Smooth muscle cell (in vitro differentiated cells): ENCODE measurements around the gene PRUNE1. TPM values are rescaled to one million over a fixed set of nuclear protein-coding genes. Genes with fewer than 3 reads are reported as not detected.

ENCODE experiments used
- DNase-seq: peaks from one replicate; lab custom pipeline; 2025; ENCODE audit not compliant: unreplicated experiment; lab: John Stamatoyannopoulos, UW
- H2AFZ ChIP-seq: fragments of 200-600 bp; sonication (generic); 2 replicates; pipeline ENCODE4 v1.6.0; 2016; ENCODE audit warnings: antibody characterized with exemption, low read depth, mild to moderate bottlenecking
- H3F3A ChIP-seq: fragments of 200-600 bp; sonication (generic); 2 replicates; pipeline ENCODE4 v1.6.0; 2017; ENCODE audit warnings: antibody characterized with exemption, low read depth
- H3K27ac ChIP-seq: fragments of 200-600 bp; sonication (generic); 2 replicates; pipeline ENCODE4 v1.5.1; 2016; ENCODE audit warnings: low read depth, mild to moderate bottlenecking
- H3K27me3 ChIP-seq: fragments of 200-600 bp; sonication (generic); 2 replicates; pipeline ENCODE4 v1.6.1; 2016; ENCODE audit warnings: low read depth, mild to moderate bottlenecking
- H3K36me3 ChIP-seq: fragments of 200-600 bp; sonication (generic); 2 replicates; pipeline ENCODE4 v1.5.1; 2016; ENCODE audit warnings: low read depth
- H3K4me1 ChIP-seq: fragments of 200-600 bp; sonication (generic); 2 replicates; pipeline ENCODE4 v1.5.1; 2016; ENCODE audit warnings: low read depth
- H3K4me2 ChIP-seq: fragments of 200-600 bp; sonication (generic); 2 replicates; pipeline ENCODE4 v1.6.0; 2016; ENCODE audit warnings: mild to moderate bottlenecking
- H3K4me3 ChIP-seq: fragments of 200-600 bp; sonication (generic); 2 replicates; pipeline ENCODE4 v1.5.1; 2016; ENCODE audit warnings: mild to moderate bottlenecking
- H3K79me2 ChIP-seq: fragments of 200-600 bp; sonication (generic); 2 replicates; pipeline ENCODE4 v1.6.0; 2016; ENCODE audit warnings: low read depth, mild to moderate bottlenecking
- H3K9ac ChIP-seq: fragments of 200-600 bp; sonication (generic); 2 replicates; pipeline ENCODE4 v1.6.0; 2016; ENCODE audit warnings: low read depth
- H3K9me3 ChIP-seq: fragments of 200-600 bp; sonication (generic); replicated peaks from 2 replicates; pipeline ENCODE4 v1.5.1; 2016; ENCODE audit warnings: low read depth
- H4K20me1 ChIP-seq: fragments of 200-600 bp; sonication (generic); 2 replicates; pipeline ENCODE4 v1.6.0; 2016; ENCODE audit warnings: low read depth
- WGBS: methylation state at CpG from one replicate; pipeline ENCODE4 v1.1.7; 2016; ENCODE audit warnings: low lambda C conversion rate; 5-methylcytosine and 5-hydroxymethylcytosine counted together
- polyA plus RNA-seq: library from polyadenylated mRNA; unstranded; fragments of >200 nt; fragmentation: Nextera tagmentation; extraction: Ambion mirVana; gene quantifications from 2 replicates; pipeline ENCODE4 v1.2.1, GENCODE V29; 2016
- total RNA-seq: library from RNA; depleted of rRNA; stranded (reverse); fragments of >200 nt; gene quantifications from 2 replicates; pipeline ENCODE4 v1.2.3, GENCODE V29; 2014
- TF ChIP-seq, protein P1 (sequence below): fragments of 200-600 bp; sonication (generic); IDR thresholded peaks from 2 replicates; pipeline ENCODE4 v1.5.1; 2017; ENCODE audit warnings: borderline replicate concordance, mild to moderate bottlenecking, antibody characterized with exemption; ENCODE audit not compliant: insufficient read depth, poor library complexity, severe bottlenecking

PRUNE1 gene
- total and polyA plus RNA-seq, 2 experiments from 2014 or later, result 15.2 to 19.5 TPM

DNA sequence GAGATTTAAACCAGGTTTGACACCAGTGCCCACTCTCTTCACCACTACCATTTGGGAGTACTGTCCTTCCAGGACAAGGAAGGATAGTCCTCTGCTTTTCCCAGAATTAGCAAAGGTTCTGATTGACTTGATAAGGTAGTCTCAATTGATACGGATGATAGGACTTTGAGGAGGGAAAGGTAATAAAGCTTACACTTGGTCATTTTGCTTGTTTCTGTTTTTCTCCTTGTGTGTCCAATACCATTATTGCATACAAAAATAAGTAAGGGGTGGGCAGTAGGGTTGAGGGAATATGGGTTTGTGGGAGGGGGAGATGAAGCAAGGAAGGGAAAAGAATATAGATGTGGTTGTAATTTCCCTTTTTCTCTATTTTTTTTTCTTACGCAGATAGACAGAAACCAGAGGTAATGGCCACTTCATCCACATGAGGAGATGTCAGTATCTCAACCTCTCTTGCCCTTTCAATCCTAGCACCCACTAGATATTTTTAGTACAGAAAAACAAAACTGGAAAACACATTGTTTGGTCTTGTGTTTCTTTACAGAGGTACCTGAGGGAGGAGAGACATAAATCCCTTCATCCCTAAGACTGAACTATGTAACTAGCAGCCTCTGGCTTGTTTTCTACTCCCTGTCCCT lies 41.9 kb downstream of the PRUNE1 start:
- Histone ChIP-seq H3K4me3 (no peak overlapping the region), H3K27ac (peak overlapping the region; percentile 32)

GRCh38 chr1:151051356-151052009 lies 43.2 kb downstream of the PRUNE1 start:
- no peak overlapping the region for H3K4me2 ChIP-seq
- peaks cover 9% of the 10 kb centered on the region for H3K36me3 ChIP-seq
- no peak overlapping the region for H3K4me3 ChIP-seq
- no peaks in the 10 kb centered on the region for H3K27me3 ChIP-seq
- peaks cover 23% of the 10 kb centered on the region for H3K79me2 ChIP-seq
- H3K9me3 ChIP-seq, result no peaks in the 10 kb centered on the region
- H3K9ac ChIP-seq, result no peak overlapping the region
- H3F3A ChIP-seq, result peaks cover 54% of the 10 kb centered on the region
- peaks cover 36% of the 10 kb centered on the region for H4K20me1 ChIP-seq
- no peaks in the 10 kb centered on the region for H3K4me1 ChIP-seq
- peak overlapping the region; percentile 32 for H3K27ac ChIP-seq
- no peak overlapping the region for H2AFZ ChIP-seq
- DNase-seq, result no peak
- TF ChIP-seq, protein P1, sequence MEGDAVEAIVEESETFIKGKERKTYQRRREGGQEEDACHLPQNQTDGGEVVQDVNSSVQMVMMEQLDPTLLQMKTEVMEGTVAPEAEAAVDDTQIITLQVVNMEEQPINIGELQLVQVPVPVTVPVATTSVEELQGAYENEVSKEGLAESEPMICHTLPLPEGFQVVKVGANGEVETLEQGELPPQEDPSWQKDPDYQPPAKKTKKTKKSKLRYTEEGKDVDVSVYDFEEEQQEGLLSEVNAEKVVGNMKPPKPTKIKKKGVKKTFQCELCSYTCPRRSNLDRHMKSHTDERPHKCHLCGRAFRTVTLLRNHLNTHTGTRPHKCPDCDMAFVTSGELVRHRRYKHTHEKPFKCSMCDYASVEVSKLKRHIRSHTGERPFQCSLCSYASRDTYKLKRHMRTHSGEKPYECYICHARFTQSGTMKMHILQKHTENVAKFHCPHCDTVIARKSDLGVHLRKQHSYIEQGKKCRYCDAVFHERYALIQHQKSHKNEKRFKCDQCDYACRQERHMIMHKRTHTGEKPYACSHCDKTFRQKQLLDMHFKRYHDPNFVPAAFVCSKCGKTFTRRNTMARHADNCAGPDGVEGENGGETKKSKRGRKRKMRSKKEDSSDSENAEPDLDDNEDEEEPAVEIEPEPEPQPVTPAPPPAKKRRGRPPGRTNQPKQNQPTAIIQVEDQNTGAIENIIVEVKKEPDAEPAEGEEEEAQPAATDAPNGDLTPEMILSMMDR, result no peak
- 85% methylated on average over 2 of the region's 2 CpGs for WGBS

More for the DNA sequence above, 41.9 kb downstream of the PRUNE1 start:
- Histone ChIP-seq H3K9ac (no peak overlapping the region), H3K9me3 (no peaks in the 10 kb centered on the region), H3K4me1 (no peaks in the 10 kb centered on the region), H3K36me3 (peaks cover 9% of the 10 kb centered on the region), H4K20me1 (peaks cover 23% of the 10 kb centered on the region), H3K27me3 (no peaks in the 10 kb centered on the region), H3F3A (peaks cover 48% of the 10 kb centered on the region), H3K79me2 (peaks cover 9% of the 10 kb centered on the region), H3K4me2 (no peak overlapping the region), H2AFZ (no peak overlapping the region)
- 86% methylated on average over 2 of the region's 2 CpGs for WGBS
- no peak for DNase-seq
- TF ChIP-seq, protein P1, result no peak

DNA sequence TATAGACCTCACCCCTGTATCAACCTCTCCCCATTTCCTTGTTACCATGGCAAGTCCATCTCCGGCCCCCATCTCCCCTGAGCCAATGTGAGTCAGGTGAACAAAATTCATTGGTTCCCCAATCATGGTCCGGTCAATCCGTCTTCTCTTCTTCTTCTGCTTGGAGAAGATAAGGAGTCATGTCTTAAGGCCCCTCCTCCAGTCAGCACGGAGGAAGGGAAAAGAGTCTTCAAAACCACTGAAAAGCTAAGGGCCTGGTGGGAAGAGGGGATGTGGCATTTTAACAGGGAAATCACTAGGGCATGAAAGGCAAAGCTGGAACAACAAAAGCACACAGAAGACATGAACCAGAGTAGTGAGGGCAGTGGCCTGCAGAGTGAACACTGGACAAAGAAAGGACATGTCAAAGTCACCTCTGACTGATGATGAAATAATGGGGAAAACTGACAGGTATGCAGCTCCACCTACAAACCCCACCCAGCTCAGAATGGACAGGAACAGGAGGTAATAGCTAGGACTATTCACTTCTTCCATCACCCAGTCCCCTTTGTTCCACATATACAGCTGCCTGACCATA lies 46.8 kb downstream of the PRUNE1 start:
- Histone ChIP-seq H3K4me3 (no peak overlapping the region), H3K4me1 (peaks cover 12% of the 10 kb centered on the region), H3K79me2 (peaks cover 58% of the 10 kb centered on the region), H3K4me2 (no peak overlapping the region), H2AFZ (no peak overlapping the region), H3K9me3 (no peaks in the 10 kb centered on the region), H3K36me3 (peaks cover 9% of the 10 kb centered on the region), H3K9ac (peak overlapping the region; percentile 3), H4K20me1 (peaks cover 60% of the 10 kb centered on the region), H3K27ac (peak overlapping the region; percentile 98), H3F3A (peaks cover 57% of the 10 kb centered on the region), H3K27me3 (no peaks in the 10 kb centered on the region)
- WGBS, result 81% methylated on average over 4 of the region's 4 CpGs
- DNase-seq, result no peak
- TF ChIP-seq, protein P1, result no peak
